GM23338 (cell line): ENCODE measurements around the gene OR6K3.

Source experiments
- EZH2 ChIP-seq: fragments of 200-600 bp; sonication (generic); IDR thresholded peaks from one replicate; pipeline ENCODE4 v1.8.0; 2017; ENCODE audit warnings: antibody characterized with exemption, mild to moderate bottlenecking, low read depth; ENCODE audit not compliant: unreplicated experiment
- NANOG ChIP-seq: IDR thresholded peaks from 2 replicates; pipeline ENCODE4 v1.6.1; 2016; ENCODE audit warnings: antibody characterized with exemption, borderline replicate concordance
- STAT1 ChIP-seq: IDR thresholded peaks from one replicate; pipeline ENCODE4 v1.6.1; 2016; ENCODE audit warnings: antibody characterized with exemption; ENCODE audit not compliant: unreplicated experiment
- TF ChIP-seq, protein P1 (sequence below), 2 experiments: fragments of 200-600 bp in 1 of 2; sonication (generic) in 1 of 2; conservative IDR thresholded peaks; 2 replicates each; pipeline versions ENCODE4 v1.5.1 to v1.6.1; 2016 to 2017; ENCODE audit warnings: antibody characterized with exemption in 2 of 2, low read depth in 2 of 2, mild to moderate bottlenecking in 2 of 2, moderate library complexity in 1 of 2

DNA sequence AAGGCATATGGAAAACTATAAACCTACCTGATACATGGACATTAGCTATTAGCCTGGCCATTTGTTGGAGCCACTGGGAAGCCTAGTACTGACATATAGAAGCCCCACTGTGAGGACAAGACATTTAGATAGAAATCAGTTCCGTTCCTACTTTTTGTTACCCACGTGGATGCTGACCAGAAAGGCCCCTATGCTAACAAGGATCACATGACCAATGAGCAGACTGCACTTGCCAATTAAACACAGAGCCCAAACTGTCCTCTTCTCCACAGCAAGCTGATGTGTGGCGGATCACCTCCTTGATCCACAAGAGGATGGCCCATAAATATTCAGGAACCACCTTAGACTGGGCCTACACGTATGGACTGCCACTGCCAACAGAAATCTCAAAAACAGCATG lies 11.2 kb upstream of the OR6K3 start:
- TF ChIP-seq, protein P1, sequence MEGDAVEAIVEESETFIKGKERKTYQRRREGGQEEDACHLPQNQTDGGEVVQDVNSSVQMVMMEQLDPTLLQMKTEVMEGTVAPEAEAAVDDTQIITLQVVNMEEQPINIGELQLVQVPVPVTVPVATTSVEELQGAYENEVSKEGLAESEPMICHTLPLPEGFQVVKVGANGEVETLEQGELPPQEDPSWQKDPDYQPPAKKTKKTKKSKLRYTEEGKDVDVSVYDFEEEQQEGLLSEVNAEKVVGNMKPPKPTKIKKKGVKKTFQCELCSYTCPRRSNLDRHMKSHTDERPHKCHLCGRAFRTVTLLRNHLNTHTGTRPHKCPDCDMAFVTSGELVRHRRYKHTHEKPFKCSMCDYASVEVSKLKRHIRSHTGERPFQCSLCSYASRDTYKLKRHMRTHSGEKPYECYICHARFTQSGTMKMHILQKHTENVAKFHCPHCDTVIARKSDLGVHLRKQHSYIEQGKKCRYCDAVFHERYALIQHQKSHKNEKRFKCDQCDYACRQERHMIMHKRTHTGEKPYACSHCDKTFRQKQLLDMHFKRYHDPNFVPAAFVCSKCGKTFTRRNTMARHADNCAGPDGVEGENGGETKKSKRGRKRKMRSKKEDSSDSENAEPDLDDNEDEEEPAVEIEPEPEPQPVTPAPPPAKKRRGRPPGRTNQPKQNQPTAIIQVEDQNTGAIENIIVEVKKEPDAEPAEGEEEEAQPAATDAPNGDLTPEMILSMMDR (conservative IDR thresholded peaks at IDR 0.05; ENCODE audit: low read depth in 2 of 2), result no peak
- no peak for TF ChIP-seq STAT1
- no peak for TF ChIP-seq EZH2
- TF ChIP-seq NANOG, result no peak
